HepG2 (cell line): ENCODE results near the gene DDX19B.

ENCODE experiments used
- ATF1 ChIP-seq: IDR thresholded peaks from 2 replicates; pipeline ENCODE4 v1.6.1; 2016; ENCODE audit warnings: mild to moderate bottlenecking, control low read depth
- CTCF ChIP-seq: sonication (generic); formaldehyde crosslinking; IDR thresholded peaks from 2 replicates; pipeline ENCODE4 v1.5.0; 2020; ENCODE audit warnings: mild to moderate bottlenecking, missing genetic modification reagents, moderate library complexity
- DPF2 ChIP-seq: sonication (generic); formaldehyde crosslinking; IDR thresholded peaks from 2 replicates; pipeline ENCODE4 v1.4.0; 2020; ENCODE audit warnings: mild to moderate bottlenecking, low read depth, missing genetic modification reagents, borderline replicate concordance
- FOSL2 ChIP-seq: sonication (generic); formaldehyde crosslinking; IDR thresholded peaks from 2 replicates; pipeline ENCODE4 v1.4.0; 2020; ENCODE audit warnings: missing genetic modification reagents
- GATAD2A ChIP-seq: IDR thresholded peaks from 2 replicates; pipeline ENCODE4 v1.6.1; 2016
- IRX3 ChIP-seq: sonication (generic); formaldehyde crosslinking; IDR thresholded peaks from 2 replicates; pipeline ENCODE4 v1.8.1; 2023; ENCODE audit warnings: mild to moderate bottlenecking, low read depth, missing genetic modification reagents, borderline replicate concordance
- JUN ChIP-seq: sonication (generic); formaldehyde crosslinking; IDR thresholded peaks from 2 replicates; pipeline ENCODE4 v1.4.0; 2020; ENCODE audit warnings: mild to moderate bottlenecking, missing genetic modification reagents
- KLF9 ChIP-seq: IDR thresholded peaks from 2 replicates; pipeline ENCODE4 v1.6.1; 2016; ENCODE audit warnings: low read depth
- MTF1 ChIP-seq: sonication (generic); formaldehyde crosslinking; IDR thresholded peaks from 2 replicates; pipeline ENCODE4 v1.5.0; 2020; ENCODE audit warnings: missing genetic modification reagents
- SKIL ChIP-seq: sonication (generic); formaldehyde crosslinking; IDR thresholded peaks from 2 replicates; pipeline ENCODE4 v1.8.0; 2022; ENCODE audit warnings: missing genetic modification reagents, mild to moderate bottlenecking, moderate library complexity, borderline replicate concordance
- ZNF660 ChIP-seq: sonication (generic); formaldehyde crosslinking; IDR thresholded peaks from 2 replicates; pipeline ENCODE4 v1.5.1; 2020; ENCODE audit warnings: mild to moderate bottlenecking, low read depth, missing genetic modification reagents, borderline replicate concordance
- TF ChIP-seq, protein P1 (sequence below), 2 experiments: IDR thresholded peaks; 2 replicates each; pipeline ENCODE4 v1.6.1; 2011 to 2012; ENCODE audit warnings: low read length in 2 of 2, borderline replicate concordance in 1 of 2, low read depth in 1 of 2, mild to moderate bottlenecking in 1 of 2, moderate library complexity in 1 of 2

DNA sequence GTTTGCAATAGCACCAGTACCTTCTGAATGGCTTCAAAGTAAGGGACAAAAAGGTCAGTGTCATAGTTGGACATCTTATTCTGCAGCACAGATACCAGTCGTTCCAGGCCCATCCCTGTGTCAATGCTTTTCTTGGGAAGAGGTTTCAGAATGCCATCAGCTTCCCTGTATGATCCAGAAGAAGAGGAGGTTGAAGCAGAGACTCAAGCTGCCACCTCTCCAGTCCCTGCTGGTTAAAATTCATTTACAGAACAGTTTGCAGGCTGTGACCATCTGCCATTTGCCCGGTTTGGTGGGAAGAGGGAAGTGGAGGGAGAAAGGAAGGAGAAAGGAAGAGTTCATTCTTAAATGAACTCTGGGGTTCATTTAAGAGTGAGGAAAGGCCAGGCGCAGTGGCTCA is 28.8 kb upstream of the DDX19B start:
- TF ChIP-seq, protein P1, sequence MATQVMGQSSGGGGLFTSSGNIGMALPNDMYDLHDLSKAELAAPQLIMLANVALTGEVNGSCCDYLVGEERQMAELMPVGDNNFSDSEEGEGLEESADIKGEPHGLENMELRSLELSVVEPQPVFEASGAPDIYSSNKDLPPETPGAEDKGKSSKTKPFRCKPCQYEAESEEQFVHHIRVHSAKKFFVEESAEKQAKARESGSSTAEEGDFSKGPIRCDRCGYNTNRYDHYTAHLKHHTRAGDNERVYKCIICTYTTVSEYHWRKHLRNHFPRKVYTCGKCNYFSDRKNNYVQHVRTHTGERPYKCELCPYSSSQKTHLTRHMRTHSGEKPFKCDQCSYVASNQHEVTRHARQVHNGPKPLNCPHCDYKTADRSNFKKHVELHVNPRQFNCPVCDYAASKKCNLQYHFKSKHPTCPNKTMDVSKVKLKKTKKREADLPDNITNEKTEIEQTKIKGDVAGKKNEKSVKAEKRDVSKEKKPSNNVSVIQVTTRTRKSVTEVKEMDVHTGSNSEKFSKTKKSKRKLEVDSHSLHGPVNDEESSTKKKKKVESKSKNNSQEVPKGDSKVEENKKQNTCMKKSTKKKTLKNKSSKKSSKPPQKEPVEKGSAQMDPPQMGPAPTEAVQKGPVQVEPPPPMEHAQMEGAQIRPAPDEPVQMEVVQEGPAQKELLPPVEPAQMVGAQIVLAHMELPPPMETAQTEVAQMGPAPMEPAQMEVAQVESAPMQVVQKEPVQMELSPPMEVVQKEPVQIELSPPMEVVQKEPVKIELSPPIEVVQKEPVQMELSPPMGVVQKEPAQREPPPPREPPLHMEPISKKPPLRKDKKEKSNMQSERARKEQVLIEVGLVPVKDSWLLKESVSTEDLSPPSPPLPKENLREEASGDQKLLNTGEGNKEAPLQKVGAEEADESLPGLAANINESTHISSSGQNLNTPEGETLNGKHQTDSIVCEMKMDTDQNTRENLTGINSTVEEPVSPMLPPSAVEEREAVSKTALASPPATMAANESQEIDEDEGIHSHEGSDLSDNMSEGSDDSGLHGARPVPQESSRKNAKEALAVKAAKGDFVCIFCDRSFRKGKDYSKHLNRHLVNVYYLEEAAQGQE (IDR thresholded peaks at IDR 0.05; ENCODE audit: borderline replicate concordance in 1 of 2, low read depth in 1 of 2, low read length in 2 of 2), result no peak
- no peak for TF ChIP-seq SKIL (CRISPR knock-in tag)
- TF ChIP-seq CTCF (CRISPR knock-in tag), result no peak
- TF ChIP-seq DPF2, result no peak
- no peak for TF ChIP-seq KLF9
- no peak for TF ChIP-seq JUN (CRISPR knock-in tag)
- TF ChIP-seq ATF1 (CRISPR knock-in tag), result no peak
- no peak for TF ChIP-seq ZNF660
- no peak for TF ChIP-seq FOSL2
- no peak for TF ChIP-seq MTF1 (CRISPR knock-in tag)
- no peak for TF ChIP-seq GATAD2A (CRISPR knock-in tag)
- no peak for TF ChIP-seq IRX3 (CRISPR knock-in tag)
